ENCODE measurements around the gene MROH7.

Gene MROH7

GRCh38 chr1:54745274-54745673, 103.7 kb downstream of the MROH7 start:
- H3K4me3 ChIP-seq (ENCODE audit: low read depth, low read length) = no peak overlapping the region
- CTCF ChIA-PET = no interaction called here
- TF ChIP-seq CTCF (IDR thresholded peaks at IDR 0.05; ENCODE audit: insufficient read depth, low read length, missing control alignments) = no peak
- DNase-seq (ENCODE audit: low read depth, low spot score) = no peak
- POLR2A ChIA-PET = no interaction called here

- TF ChIP-seq CTCF (IDR thresholded peaks at IDR 0.05; ENCODE audit: insufficient read depth, low read length, missing control alignments) = no peak
- ChIA-PET POLR2A (no interaction called here), CTCF (no interaction called here)
These were observed 104.3 kb downstream of the MROH7 start for GRCh38 chr1:54745864-54746263.

GRCh38 chr1:54748094-54748835, 106.7 kb downstream of the MROH7 start:
- no peak overlapping the region for H3K4me3 ChIP-seq (ENCODE audit: low read depth, low read length)
- POLR2A ChIA-PET = no interaction called here
- DNase-seq (ENCODE audit: low read depth, low spot score) = no peak
- no peak for TF ChIP-seq CTCF (IDR thresholded peaks at IDR 0.05; ENCODE audit: insufficient read depth, low read length, missing control alignments)
- CTCF ChIA-PET = no interaction called here

More at GRCh38 chr1:54745864-54746263, 104.3 kb downstream of the MROH7 start:
- H3K4me3 ChIP-seq (ENCODE audit: low read depth, low read length) = no peak overlapping the region
- no peak for DNase-seq (ENCODE audit: low read depth, low spot score)

- POLR2A ChIA-PET = no interaction called here
- H3K4me3 ChIP-seq (ENCODE audit: low read depth, low read length) = no peak overlapping the region
- DNase-seq (ENCODE audit: low read depth, low spot score) = no peak
- TF ChIP-seq CTCF (IDR thresholded peaks at IDR 0.05; ENCODE audit: insufficient read depth, low read length, missing control alignments) = no peak
- CTCF ChIA-PET = no interaction called here
These were observed 109.0 kb downstream of the MROH7 start for GRCh38 chr1:54750596-54750995.

- POLR2A ChIA-PET = no interaction called here
- H3K4me3 ChIP-seq (ENCODE audit: low read depth, low read length) = no peak overlapping the region
- CTCF ChIA-PET = no interaction called here
- no peak for TF ChIP-seq CTCF (IDR thresholded peaks at IDR 0.05; ENCODE audit: insufficient read depth, low read length, missing control alignments)
- DNase-seq (ENCODE audit: low read depth, low spot score) = no peak
These were observed 109.8 kb downstream of the MROH7 start for GRCh38 chr1:54751426-54751825.

GRCh38 chr1:54754045-54754444, 112.5 kb downstream of the MROH7 start:
- no peak for TF ChIP-seq CTCF (IDR thresholded peaks at IDR 0.05; ENCODE audit: insufficient read depth, low read length, missing control alignments)
- H3K4me3 ChIP-seq (ENCODE audit: low read depth, low read length) = no peak overlapping the region
- ChIA-PET POLR2A (no interaction called here), CTCF (no interaction called here)
- no peak for DNase-seq (ENCODE audit: low read depth, low spot score)
